Ishikawa (cell line): ENCODE results near the gene PLEKHH1.

Source experiments
- CEBPB ChIP-seq: IDR thresholded peaks from 2 replicates; pipeline ENCODE4 v1.6.1; 2012
- CREB1 ChIP-seq: IDR thresholded peaks from 2 replicates; pipeline ENCODE4 v1.6.1; 2012; ENCODE audit warnings: low read depth
- EGR1 ChIP-seq: IDR thresholded peaks from 2 replicates; pipeline ENCODE4 v1.6.1; 2012
- EP300 ChIP-seq: IDR thresholded peaks from 2 replicates; pipeline ENCODE4 v1.6.1; 2012; ENCODE audit warnings: borderline replicate concordance
- FOXM1 ChIP-seq: IDR thresholded peaks from 2 replicates; pipeline ENCODE4 v1.6.1; 2012; ENCODE audit warnings: low read depth, borderline replicate concordance
- MAX ChIP-seq: IDR thresholded peaks from 2 replicates; pipeline ENCODE4 v1.6.1; 2012
- NFIC ChIP-seq: IDR thresholded peaks from 2 replicates; pipeline ENCODE4 v1.6.1; 2012
- RAD21 ChIP-seq: IDR thresholded peaks from 2 replicates; pipeline ENCODE4 v1.6.1; 2012; ENCODE audit warnings: low read depth
- REST ChIP-seq: IDR thresholded peaks from 2 replicates; pipeline ENCODE4 v1.6.1; 2012; ENCODE audit warnings: low read depth, mild to moderate bottlenecking
- TAF1 ChIP-seq: IDR thresholded peaks from 2 replicates; pipeline ENCODE4 v1.6.1; 2012; ENCODE audit warnings: low read depth, mild to moderate bottlenecking
- TEAD4 ChIP-seq: IDR thresholded peaks from 2 replicates; pipeline ENCODE4 v1.6.1; 2012
- USF1 ChIP-seq: IDR thresholded peaks from 2 replicates; pipeline ENCODE4 v1.6.1; 2012
- YY1 ChIP-seq: IDR thresholded peaks from 2 replicates; pipeline ENCODE4 v1.6.1; 2012; ENCODE audit warnings: low read depth

GRCh38 chr14:67497216-67497615 lies 35.9 kb upstream of the PLEKHH1 start:
- no peak for TF ChIP-seq EP300
- no peak for TF ChIP-seq CREB1
- no peak for TF ChIP-seq REST
- no peak for TF ChIP-seq RAD21
- no peak for TF ChIP-seq FOXM1
- TF ChIP-seq YY1, result no peak
- no peak for TF ChIP-seq CEBPB
- TF ChIP-seq TAF1, result no peak
- TF ChIP-seq EGR1, result no peak
- TF ChIP-seq NFIC, result no peak
- TF ChIP-seq TEAD4, result no peak
- no peak for TF ChIP-seq MAX
- TF ChIP-seq USF1, result no peak
